ENCODE data around the gene PCGF5. TPM values are rescaled to one million over a fixed set of nuclear protein-coding genes. Genes with fewer than 3 reads are reported as not detected.

PCGF5 gene
- total RNA-seq, 1 experiment from 2014 or later: 27.7 TPM

DNA sequence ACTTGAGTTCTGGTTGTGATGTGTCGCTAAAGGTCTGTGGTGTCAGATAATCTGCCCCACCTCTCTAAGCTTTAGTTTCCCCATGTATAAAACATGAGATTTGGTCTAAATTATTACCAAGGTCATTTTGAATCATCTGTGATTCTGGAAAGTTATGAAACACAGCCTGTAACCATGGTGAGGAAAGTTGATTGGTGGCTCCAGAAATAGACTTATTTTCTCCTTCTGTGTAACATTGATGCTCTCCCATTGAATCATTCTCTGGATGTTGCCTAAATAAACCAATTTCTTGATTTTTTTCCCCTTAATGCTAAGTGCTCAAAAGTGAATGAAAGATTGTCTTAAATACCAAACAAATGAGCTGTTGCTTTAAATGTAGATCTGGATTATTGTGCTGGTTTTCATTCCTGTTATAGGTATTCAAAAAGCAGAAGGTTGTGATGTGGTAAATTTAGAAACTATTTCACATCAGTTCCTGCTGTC lies 30.0 kb upstream of the PCGF5 start:
- Histone ChIP-seq H3K9me3 (ENCODE audit: insufficient read depth, low read depth) (no peaks in the 10 kb centered on the region), H3K27ac (no peak overlapping the region), H2AFZ (no peak overlapping the region), H3K4me1 (replicated peaks; ENCODE audit: insufficient read depth) (no peaks in the 10 kb centered on the region), H4K20me1 (ENCODE audit: insufficient read depth) (no peaks in the 10 kb centered on the region), H3K9me2 (ENCODE audit: insufficient read depth) (no peaks in the 10 kb centered on the region), H3K4me2 (no peak overlapping the region), H3K27me3 (ENCODE audit: insufficient read depth, low read depth) (no peaks in the 10 kb centered on the region), H3K36me3 (ENCODE audit: low read depth) (no peaks in the 10 kb centered on the region), H3F3A (ENCODE audit: insufficient read depth, low read depth) (no peaks in the 10 kb centered on the region), H3K4me3 (no peak overlapping the region), H3K79me2 (ENCODE audit: low read depth) (no peaks in the 10 kb centered on the region)
- ChIA-PET CTCF (no interaction called here), POLR2A (ENCODE audit: unreplicated experiment) (no interaction called here)
- no peak for TF ChIP-seq EZH2 (IDR thresholded peaks at IDR 0.05; ENCODE audit: low read depth)
- intact Hi-C loops (cut with micrococcal nuclease; ENCODE audit: unreplicated experiment): no loop called here
- no TSS peak for BruUV-seq (replicated peaks)
- no peak for DNase-seq

DNA sequence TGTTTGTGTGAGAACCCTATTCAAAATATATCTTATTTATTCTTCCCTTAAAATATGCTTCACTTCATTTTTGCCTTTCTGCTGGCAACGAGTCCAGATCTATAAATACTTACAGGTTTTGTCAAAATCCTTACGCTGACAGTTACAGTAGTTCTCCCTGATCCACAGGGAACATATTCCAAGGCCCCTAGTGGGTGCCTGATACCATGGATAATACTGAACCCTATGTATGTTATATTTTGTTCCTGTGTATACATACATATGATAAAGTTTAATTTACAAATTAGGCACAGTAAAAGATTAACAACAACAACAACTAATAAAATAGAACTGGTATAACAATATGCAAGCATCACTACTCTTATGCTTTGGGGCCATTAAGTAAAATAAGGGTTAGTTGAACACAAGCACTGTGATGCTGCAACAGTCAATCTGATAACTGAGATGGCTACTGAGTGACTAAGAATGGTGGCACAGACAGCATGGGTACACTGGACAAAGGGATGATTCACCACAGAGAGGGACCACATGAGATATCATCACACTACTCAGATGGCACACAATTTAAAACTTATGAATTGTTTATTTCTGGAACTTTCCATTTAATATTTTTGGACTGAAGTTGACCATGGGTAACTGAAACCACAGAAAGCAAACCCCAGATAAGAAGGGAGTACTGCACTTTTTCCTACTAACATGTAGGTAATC lies 29.4 kb upstream of the PCGF5 start:
- H3K4me1 ChIP-seq (replicated peaks; ENCODE audit: insufficient read depth): no peaks in the 10 kb centered on the region
- no peaks in the 10 kb centered on the region for H3K9me2 ChIP-seq (ENCODE audit: insufficient read depth)
- no peak overlapping the region for H3K4me3 ChIP-seq
- H3K4me2 ChIP-seq: no peak overlapping the region
- CTCF ChIA-PET: no interaction called here
- no peaks in the 10 kb centered on the region for H3K36me3 ChIP-seq (ENCODE audit: low read depth)
- H3K9me3 ChIP-seq (ENCODE audit: insufficient read depth, low read depth): no peaks in the 10 kb centered on the region
- no peaks in the 10 kb centered on the region for H4K20me1 ChIP-seq (ENCODE audit: insufficient read depth)
- BruUV-seq (replicated peaks): no TSS peak
- no peaks in the 10 kb centered on the region for H3F3A ChIP-seq (ENCODE audit: insufficient read depth, low read depth)
- POLR2A ChIA-PET (ENCODE audit: unreplicated experiment): no interaction called here
- H3K79me2 ChIP-seq (ENCODE audit: low read depth): no peaks in the 10 kb centered on the region
- no peaks in the 10 kb centered on the region for H3K27me3 ChIP-seq (ENCODE audit: insufficient read depth, low read depth)
- no peak for DNase-seq
- TF ChIP-seq, protein P1, sequence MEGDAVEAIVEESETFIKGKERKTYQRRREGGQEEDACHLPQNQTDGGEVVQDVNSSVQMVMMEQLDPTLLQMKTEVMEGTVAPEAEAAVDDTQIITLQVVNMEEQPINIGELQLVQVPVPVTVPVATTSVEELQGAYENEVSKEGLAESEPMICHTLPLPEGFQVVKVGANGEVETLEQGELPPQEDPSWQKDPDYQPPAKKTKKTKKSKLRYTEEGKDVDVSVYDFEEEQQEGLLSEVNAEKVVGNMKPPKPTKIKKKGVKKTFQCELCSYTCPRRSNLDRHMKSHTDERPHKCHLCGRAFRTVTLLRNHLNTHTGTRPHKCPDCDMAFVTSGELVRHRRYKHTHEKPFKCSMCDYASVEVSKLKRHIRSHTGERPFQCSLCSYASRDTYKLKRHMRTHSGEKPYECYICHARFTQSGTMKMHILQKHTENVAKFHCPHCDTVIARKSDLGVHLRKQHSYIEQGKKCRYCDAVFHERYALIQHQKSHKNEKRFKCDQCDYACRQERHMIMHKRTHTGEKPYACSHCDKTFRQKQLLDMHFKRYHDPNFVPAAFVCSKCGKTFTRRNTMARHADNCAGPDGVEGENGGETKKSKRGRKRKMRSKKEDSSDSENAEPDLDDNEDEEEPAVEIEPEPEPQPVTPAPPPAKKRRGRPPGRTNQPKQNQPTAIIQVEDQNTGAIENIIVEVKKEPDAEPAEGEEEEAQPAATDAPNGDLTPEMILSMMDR (conservative IDR thresholded peaks at IDR 0.05): no peak
- TF ChIP-seq EZH2 (IDR thresholded peaks at IDR 0.05; ENCODE audit: low read depth): no peak
- H2AFZ ChIP-seq: no peak overlapping the region
- no peak overlapping the region for H3K27ac ChIP-seq
- intact Hi-C loops (cut with micrococcal nuclease; ENCODE audit: unreplicated experiment): no loop called here

DNA sequence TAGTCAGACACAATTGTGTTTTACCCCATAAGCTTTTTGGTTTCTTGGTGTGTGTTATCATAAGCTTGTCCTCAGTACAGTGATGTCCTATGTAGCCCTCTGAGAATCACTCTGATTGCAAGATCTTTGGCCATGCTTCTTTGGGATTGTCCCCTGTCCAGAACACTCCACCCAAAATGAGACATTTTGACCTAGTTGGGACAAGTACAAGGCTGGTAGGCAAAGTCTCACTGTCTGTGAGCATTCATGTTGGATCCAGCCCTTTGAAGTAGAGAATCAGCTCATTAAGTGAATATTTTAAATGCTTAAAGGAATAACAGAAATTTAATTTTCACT lies 28.9 kb upstream of the PCGF5 start:
- Histone ChIP-seq H3F3A (ENCODE audit: insufficient read depth, low read depth) (no peaks in the 10 kb centered on the region), H3K4me1 (replicated peaks; ENCODE audit: insufficient read depth) (no peaks in the 10 kb centered on the region), H4K20me1 (ENCODE audit: insufficient read depth) (no peaks in the 10 kb centered on the region), H2AFZ (no peak overlapping the region), H3K4me2 (no peak overlapping the region), H3K4me3 (no peak overlapping the region), H3K79me2 (ENCODE audit: low read depth) (no peaks in the 10 kb centered on the region), H3K9me2 (ENCODE audit: insufficient read depth) (no peaks in the 10 kb centered on the region), H3K27ac (no peak overlapping the region), H3K36me3 (ENCODE audit: low read depth) (no peaks in the 10 kb centered on the region), H3K9me3 (ENCODE audit: insufficient read depth, low read depth) (no peaks in the 10 kb centered on the region), H3K27me3 (ENCODE audit: insufficient read depth, low read depth) (no peaks in the 10 kb centered on the region)
- TF ChIP-seq EZH2 (IDR thresholded peaks at IDR 0.05; ENCODE audit: low read depth): no peak
- TF ChIP-seq, protein P1 (conservative IDR thresholded peaks at IDR 0.05): no peak
- DNase-seq: no peak
- ChIA-PET CTCF (no interaction called here), POLR2A (ENCODE audit: unreplicated experiment) (no interaction called here)
- intact Hi-C loops (cut with micrococcal nuclease; ENCODE audit: unreplicated experiment): no loop called here
- BruUV-seq (replicated peaks): no TSS peak

All from PC-9 (cell line).